Cardiac muscle cell (in vitro differentiated cells and primary cell): ENCODE data around the gene GPS1. TPM values are rescaled to one million over a fixed set of nuclear protein-coding genes. Genes with fewer than 3 reads are reported as not detected.

Experiments used
- DNase-seq, 2 donors: peaks; one replicate each; pipeline versions ENCODE4 v3.0.0 to v3.0.0-alpha.2; 2010 to 2017; ENCODE audit warnings: low read depth in 1 of 2, low spot score in 1 of 2
- H3K27ac ChIP-seq: fragments of 200-600 bp; sonication (generic); 2 replicates; pipeline ENCODE4 v1.5.1; 2016
- H3K27me3 ChIP-seq: fragments of 200-600 bp; sonication (generic); 2 replicates; pipeline ENCODE4 v1.6.0; 2016; ENCODE audit warnings: control low read depth
- H3K36me3 ChIP-seq: fragments of 200-600 bp; sonication (generic); 2 replicates; pipeline ENCODE4 v1.5.1; 2016; ENCODE audit warnings: control low read depth
- H3K4me1 ChIP-seq: fragments of 200-600 bp; sonication (generic); 2 replicates; pipeline ENCODE4 v1.8.1; 2017; ENCODE audit warnings: low read depth, mild to moderate bottlenecking, mixed run types
- H3K4me3 ChIP-seq: fragments of 200-600 bp; sonication (generic); 2 replicates; pipeline ENCODE4 v1.5.1; 2016; ENCODE audit warnings: mild to moderate bottlenecking
- H3K9me3 ChIP-seq: fragments of 200-600 bp; sonication (generic); 2 replicates; pipeline ENCODE4 v1.5.1; 2017; ENCODE audit warnings: low read depth, mild to moderate bottlenecking, control low read depth
- polyA plus RNA-seq: library from polyadenylated mRNA; unstranded; fragments of >200 nt; fragmentation: Nextera tagmentation; extraction: Ambion mirVana; gene quantifications from 2 replicates; pipeline ENCODE4 v1.2.1, GENCODE V29; 2016
- total RNA-seq: library from RNA; depleted of rRNA; stranded (reverse); fragments of >200 nt; gene quantifications from 2 replicates; pipeline ENCODE4 v1.2.3, GENCODE V29; 2016
- TF ChIP-seq, protein P1 (sequence below): IDR thresholded peaks from 2 replicates; pipeline ENCODE4 v1.5.1; 2012; ENCODE audit warnings: low read depth, mild to moderate bottlenecking, low read length

Gene GPS1
- total and polyA plus RNA-seq, 2 experiments from 2014 or later, result 231 to 257 TPM

DNA sequence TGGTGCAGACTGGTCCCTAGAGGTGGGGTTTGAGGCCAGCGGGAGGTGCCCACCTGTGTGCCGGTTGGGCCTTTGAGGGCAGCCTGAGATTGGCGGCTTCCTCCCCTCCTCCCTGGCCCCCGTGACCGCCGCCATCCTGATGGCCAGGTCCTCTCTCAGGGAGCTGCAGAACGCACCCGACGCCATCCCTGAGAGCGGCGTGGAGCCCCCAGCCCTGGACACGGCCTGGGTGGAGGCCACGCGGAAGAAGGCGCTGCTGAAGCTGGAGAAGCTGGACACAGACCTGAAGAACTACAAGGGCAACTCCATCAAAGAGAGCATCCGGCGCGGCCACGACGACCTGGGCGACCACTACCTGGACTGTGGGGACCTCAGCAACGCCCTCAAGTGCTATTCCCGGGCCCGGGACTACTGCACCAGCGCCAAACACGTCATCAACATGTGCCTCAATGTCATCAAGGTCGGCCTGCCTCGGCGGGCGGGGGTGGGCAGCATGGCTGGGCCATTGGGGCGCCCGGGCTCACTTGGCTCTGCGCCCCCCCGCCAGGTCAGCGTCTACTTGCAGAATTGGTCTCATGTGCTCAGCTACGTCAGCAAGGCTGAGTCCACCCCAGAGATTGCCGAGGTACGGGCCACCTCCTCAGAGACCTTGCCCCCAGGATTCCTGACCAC, 2.8 kb downstream of the GPS1 start:
- Histone ChIP-seq H3K27me3 (no peaks in the 10 kb centered on the region), H3K27ac (no peak overlapping the region), H3K9me3 (no peaks in the 10 kb centered on the region), H3K36me3 (peaks cover 18% of the 10 kb centered on the region), H3K4me3 (no peak overlapping the region), H3K4me1 (peaks cover 4% of the 10 kb centered on the region)
- TF ChIP-seq, protein P1, sequence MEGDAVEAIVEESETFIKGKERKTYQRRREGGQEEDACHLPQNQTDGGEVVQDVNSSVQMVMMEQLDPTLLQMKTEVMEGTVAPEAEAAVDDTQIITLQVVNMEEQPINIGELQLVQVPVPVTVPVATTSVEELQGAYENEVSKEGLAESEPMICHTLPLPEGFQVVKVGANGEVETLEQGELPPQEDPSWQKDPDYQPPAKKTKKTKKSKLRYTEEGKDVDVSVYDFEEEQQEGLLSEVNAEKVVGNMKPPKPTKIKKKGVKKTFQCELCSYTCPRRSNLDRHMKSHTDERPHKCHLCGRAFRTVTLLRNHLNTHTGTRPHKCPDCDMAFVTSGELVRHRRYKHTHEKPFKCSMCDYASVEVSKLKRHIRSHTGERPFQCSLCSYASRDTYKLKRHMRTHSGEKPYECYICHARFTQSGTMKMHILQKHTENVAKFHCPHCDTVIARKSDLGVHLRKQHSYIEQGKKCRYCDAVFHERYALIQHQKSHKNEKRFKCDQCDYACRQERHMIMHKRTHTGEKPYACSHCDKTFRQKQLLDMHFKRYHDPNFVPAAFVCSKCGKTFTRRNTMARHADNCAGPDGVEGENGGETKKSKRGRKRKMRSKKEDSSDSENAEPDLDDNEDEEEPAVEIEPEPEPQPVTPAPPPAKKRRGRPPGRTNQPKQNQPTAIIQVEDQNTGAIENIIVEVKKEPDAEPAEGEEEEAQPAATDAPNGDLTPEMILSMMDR, result no peak
- no peak for DNase-seq

DNA sequence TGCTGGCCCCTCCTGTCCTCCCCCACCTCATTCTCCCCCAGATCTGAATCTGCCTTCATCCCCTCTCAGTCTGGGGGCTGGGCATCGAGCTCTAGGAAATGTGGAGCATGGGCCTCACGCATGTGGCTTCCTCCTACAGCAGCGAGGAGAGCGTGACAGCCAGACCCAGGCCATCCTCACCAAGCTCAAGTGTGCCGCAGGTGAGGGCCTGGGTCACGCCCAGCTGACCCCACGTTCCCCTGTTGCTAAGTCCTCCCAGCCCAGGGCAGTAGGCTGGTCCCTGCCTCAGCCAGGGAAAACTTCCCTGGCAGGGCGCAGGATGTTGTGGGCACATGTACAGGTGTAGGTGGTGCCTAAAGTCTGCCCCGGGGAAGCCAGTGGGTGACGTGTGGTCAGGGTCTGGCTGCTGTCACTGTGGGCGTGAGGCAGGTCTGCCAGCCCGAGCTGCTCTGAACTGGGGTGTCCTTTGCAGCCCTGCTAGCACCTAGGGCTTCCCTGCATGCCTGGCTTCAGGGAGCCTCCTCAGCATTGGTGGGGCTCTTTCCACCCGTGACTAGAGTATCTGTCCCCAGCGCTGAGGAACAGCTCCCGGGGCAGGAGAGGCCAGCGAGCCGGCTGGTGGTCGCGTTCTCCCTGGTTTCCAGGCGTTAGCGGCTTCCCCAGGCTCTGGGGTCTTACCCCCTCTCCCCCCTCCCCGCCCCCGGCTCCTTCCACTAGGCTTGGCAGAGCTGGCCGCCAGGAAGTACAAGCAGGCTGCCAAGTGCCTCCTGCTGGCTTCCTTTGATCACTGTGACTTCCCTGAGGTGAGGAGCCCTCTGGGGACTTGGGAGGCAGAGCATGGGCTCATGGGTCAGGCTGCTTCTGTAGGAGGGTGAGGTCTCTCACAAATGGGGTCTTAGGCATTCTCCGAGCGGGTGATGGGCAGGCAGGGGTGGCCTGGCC, 3.6 kb downstream of the GPS1 start:
- Histone ChIP-seq H3K4me3 (no peak overlapping the region), H3K27me3 (no peaks in the 10 kb centered on the region), H3K4me1 (peaks cover 4% of the 10 kb centered on the region), H3K27ac (no peak overlapping the region), H3K9me3 (no peaks in the 10 kb centered on the region), H3K36me3 (peaks cover 22% of the 10 kb centered on the region)
- DNase-seq, result no peak
- TF ChIP-seq, protein P1, result no peak

DNA sequence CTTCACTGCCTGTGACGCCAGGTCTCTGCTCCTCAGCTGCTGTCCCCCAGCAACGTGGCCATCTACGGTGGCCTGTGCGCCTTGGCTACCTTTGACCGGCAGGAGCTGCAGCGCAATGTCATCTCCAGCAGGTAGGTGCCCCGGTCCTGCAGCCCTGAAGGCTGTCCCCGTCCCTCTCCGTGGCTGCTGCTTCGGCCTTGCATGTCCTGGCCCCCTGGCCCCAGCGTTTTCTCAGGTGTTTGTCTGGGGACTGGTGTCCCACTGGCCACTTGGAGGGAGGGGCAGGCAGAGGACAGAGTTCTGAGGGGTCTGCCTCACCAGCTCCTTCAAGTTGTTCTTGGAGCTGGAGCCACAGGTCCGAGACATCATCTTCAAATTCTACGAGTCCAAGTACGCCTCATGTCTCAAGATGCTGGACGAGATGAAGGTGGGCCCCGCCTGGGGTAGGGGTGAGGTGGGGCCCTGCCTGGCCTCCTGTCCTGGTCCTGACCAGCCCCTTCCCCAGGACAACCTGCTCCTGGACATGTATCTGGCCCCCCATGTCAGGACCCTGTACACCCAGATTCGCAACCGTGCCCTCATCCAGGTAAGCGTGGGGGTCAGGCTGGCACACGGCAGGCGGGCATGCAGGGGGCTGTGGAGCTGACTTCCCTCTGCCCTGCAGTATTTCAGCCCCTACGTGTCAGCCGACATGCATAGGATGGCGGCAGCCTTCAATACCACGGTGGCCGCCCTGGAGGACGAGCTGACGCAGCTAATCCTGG, 4.4 kb downstream of the GPS1 start:
- no peak overlapping the region for H3K27ac ChIP-seq
- TF ChIP-seq, protein P1, result no peak
- no peaks in the 10 kb centered on the region for H3K27me3 ChIP-seq
- no peak overlapping the region for H3K4me3 ChIP-seq
- DNase-seq, result no peak
- H3K9me3 ChIP-seq, result no peaks in the 10 kb centered on the region
- peaks cover 4% of the 10 kb centered on the region for H3K4me1 ChIP-seq
- peaks cover 30% of the 10 kb centered on the region for H3K36me3 ChIP-seq

DNA sequence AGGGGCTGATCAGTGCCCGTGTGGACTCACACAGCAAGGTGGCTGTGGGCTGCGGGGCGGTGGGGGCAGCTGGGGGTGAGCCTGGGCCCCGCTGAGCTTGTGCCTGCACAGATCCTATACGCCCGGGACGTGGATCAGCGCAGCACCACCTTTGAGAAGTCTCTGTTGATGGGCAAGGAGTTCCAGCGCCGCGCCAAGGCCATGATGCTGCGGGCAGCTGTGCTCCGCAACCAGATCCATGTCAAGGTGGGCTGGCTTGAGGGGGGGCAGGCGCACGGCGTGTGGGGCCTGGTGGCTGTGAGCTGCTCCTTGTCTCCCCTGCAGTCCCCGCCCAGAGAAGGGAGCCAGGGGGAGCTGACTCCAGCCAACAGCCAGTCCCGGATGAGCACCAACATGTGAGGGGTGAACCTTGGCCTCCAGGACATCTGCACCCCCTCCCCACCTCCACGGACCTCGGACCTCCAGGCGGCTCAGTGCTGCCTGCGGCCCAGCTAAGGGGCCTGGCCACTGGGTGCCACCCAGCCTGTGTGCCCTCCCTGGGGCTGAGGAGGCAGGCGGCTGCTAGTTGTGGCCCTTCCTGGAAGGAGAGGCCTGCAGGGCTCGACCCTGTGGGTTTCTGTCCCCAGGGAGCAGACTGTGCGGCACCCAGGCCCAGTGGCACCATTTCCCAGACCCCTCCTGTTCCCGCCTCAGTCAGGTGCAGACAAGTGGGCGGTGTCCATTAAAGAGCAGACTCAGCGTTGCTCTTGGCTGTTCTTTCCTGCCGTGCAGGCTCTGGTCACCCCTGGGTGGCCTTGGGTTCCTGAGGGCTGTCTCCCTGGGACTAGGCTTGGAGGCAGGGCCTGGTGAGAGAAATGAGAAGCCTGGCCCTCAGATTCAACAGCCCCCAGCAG, 5.3 kb downstream of the GPS1 start:
- TF ChIP-seq, protein P1, result no peak

More for the DNA sequence above, 5.3 kb downstream of the GPS1 start:
- H3K36me3 ChIP-seq, result peaks cover 35% of the 10 kb centered on the region
- H3K27me3 ChIP-seq, result no peaks in the 10 kb centered on the region
- no peak overlapping the region for H3K4me3 ChIP-seq
- H3K9me3 ChIP-seq, result no peaks in the 10 kb centered on the region
- no peak for DNase-seq
- no peak overlapping the region for H3K27ac ChIP-seq
- H3K4me1 ChIP-seq, result peaks cover 4% of the 10 kb centered on the region
